Sigmoid colon (tissue), 4 donors: ENCODE measurements around the gene RPS6KA5.

Experiments
- CTCF ChIP-seq, 4 experiments: fragments of 450-650 bp in 3 of 4; fragments of 200-600 bp in 1 of 4; IDR thresholded peaks; one replicate each; pipeline ENCODE4 v1.5.1; 2016 to 2019; ENCODE audit warnings: antibody characterized with exemption in 4 of 4, mild to moderate bottlenecking in 3 of 4, moderate library complexity in 2 of 4
- EP300 ChIP-seq, 4 donors: sonication (generic); formaldehyde crosslinking; IDR thresholded peaks; one replicate each; pipeline ENCODE4 v1.6.1; 2017; ENCODE audit warnings: antibody characterized with exemption in 4 of 4
- POLR2A ChIP-seq, 2 donors: fragments of 450-650 bp; IDR thresholded peaks; one replicate each; pipeline ENCODE4 v1.6.1; 2016; ENCODE audit warnings: antibody characterized with exemption in 2 of 2, mild to moderate bottlenecking in 2 of 2, moderate library complexity in 2 of 2

GRCh38 chr14:91084516-91084915 lies 24.1 kb upstream of the RPS6KA5 start:
- no peak for TF ChIP-seq CTCF (IDR thresholded peaks at IDR 0.05)
- no peak for TF ChIP-seq EP300 (IDR thresholded peaks at IDR 0.05)
- TF ChIP-seq POLR2A (IDR thresholded peaks at IDR 0.05) = no peak
